A549 (cell line): Measurements from ENCODE around the gene ALAD. TPM values are rescaled to one million over a fixed set of nuclear protein-coding genes. Genes with fewer than 3 reads are reported as not detected.
A peak's percentile ranks its signal among the peaks of the same experiment; 100 is the strongest.

ENCODE experiments used
- ATAC-seq, 2 experiments: fragments of 200-7000 bp in 1 of 2; fragments of >200 bp in 1 of 2; cut with Nextera tagmentation in 1 of 2; cut with Tn5 transposase in 1 of 2; 3 replicates each; pipeline versions ENCODE4 v1.8.0 to v1.9.1; 2018 to 2020; ENCODE audit warnings: mild to moderate bottlenecking in 1 of 2, moderate library complexity in 1 of 2
- CTCF ChIA-PET: fragments of 300-600 bp; sonication (Branson Sonifier 250); formaldehyde crosslinking; extraction: SDS; loops from one replicate; lab custom pipeline; 2021; ENCODE audit warnings: antibody characterized with exemption, inconsistent platforms; lab: Yijun Ruan, JAX
- POLR2A ChIA-PET: fragments of 350-600 bp; formaldehyde crosslinking; extraction: SDS; loops from one replicate; lab custom pipeline; 2021; ENCODE audit warnings: antibody characterized with exemption, inconsistent platforms; lab: Yijun Ruan, JAX
- DNase-seq, 2 experiments: peaks; one replicate each; pipeline versions ENCODE4 v3.0.0 to v3.0.0-alpha.2; 2011 to 2016; ENCODE audit warnings: low read depth in 1 of 2, low spot score in 1 of 2
- FAIRE-seq: peaks from 2 replicates; lab custom pipeline; 2011; peaks lifted over from hg19 to GRCh38; lab: Jason Lieb, UNC
- H3K27ac ChIP-seq, 2 experiments: fragments of >200 bp; sonication (Bioruptor Twin); formaldehyde crosslinking; 3 replicates each; pipeline ENCODE4 v1.5.1; 2016 to 2017
- H3K4me1 ChIP-seq: fragments of >200 bp; sonication (Bioruptor Twin); formaldehyde crosslinking; 3 replicates; pipeline ENCODE4 v1.6.1; 2016
- H3K4me2 ChIP-seq: fragments of >200 bp; sonication (Bioruptor Twin); formaldehyde crosslinking; 3 replicates; pipeline ENCODE4 v1.6.1; 2016
- H3K4me3 ChIP-seq: fragments of >200 bp; sonication (Bioruptor Twin); formaldehyde crosslinking; 3 replicates; pipeline ENCODE4 v1.5.1; 2016
- H3K9me3 ChIP-seq: fragments of >200 bp; sonication (Bioruptor Twin); formaldehyde crosslinking; 3 replicates; pipeline ENCODE4 v1.6.1; 2016
- CBX2 ChIP-seq: fragments of 200-600 bp; sonication (generic); IDR thresholded peaks from 2 replicates; pipeline ENCODE4 v1.6.1; 2016; ENCODE audit warnings: low read depth, mild to moderate bottlenecking, borderline replicate concordance
- CBX8 ChIP-seq: fragments of 200-600 bp; sonication (generic); IDR thresholded peaks from 2 replicates; pipeline ENCODE4 v1.6.1; 2016
- CHD4 ChIP-seq: fragments of 200-600 bp; sonication (generic); IDR thresholded peaks from 2 replicates; pipeline ENCODE4 v1.6.1; 2016; ENCODE audit warnings: antibody characterized with exemption, mild to moderate bottlenecking, borderline replicate concordance
- EHMT2 ChIP-seq: fragments of 200-600 bp; sonication (generic); IDR thresholded peaks from 2 replicates; pipeline ENCODE4 v1.6.1; 2016; ENCODE audit warnings: antibody characterized with exemption, low read depth, mild to moderate bottlenecking, moderate library complexity
- FOSB ChIP-seq: fragments of 250-450 bp; sonication (Bioruptor Pico); IDR thresholded peaks from 2 replicates; pipeline ENCODE4 v1.5.0; 2020; ENCODE audit warnings: mild to moderate bottlenecking, moderate library complexity
- FOSL2 ChIP-seq, 2 experiments: fragments of 450-650 bp in 1 of 2; fragments of >200 bp in 1 of 2; sonication (Bioruptor Twin) in 1 of 2; formaldehyde crosslinking; IDR thresholded peaks; 2 replicates each; pipeline versions ENCODE4 v1.5.0 to v1.6.1; 2016 to 2020; ENCODE audit warnings: mild to moderate bottlenecking in 1 of 2, moderate library complexity in 1 of 2
- HDAC2 ChIP-seq: fragments of 200-600 bp; sonication (generic); IDR thresholded peaks from 2 replicates; pipeline ENCODE4 v1.6.1; 2016
- JUNB ChIP-seq: fragments of >200 bp; sonication (Bioruptor Twin); formaldehyde crosslinking; IDR thresholded peaks from 2 replicates; pipeline ENCODE4 v1.6.1; 2016
- MAFK ChIP-seq: fragments of 450-650 bp; IDR thresholded peaks from 2 replicates; pipeline ENCODE4 v1.6.1; 2014; ENCODE audit not compliant: partially characterized antibody
- MAZ ChIP-seq: fragments of 150-350 bp; IDR thresholded peaks from 2 replicates; pipeline ENCODE4 v1.6.1; 2014; ENCODE audit warnings: antibody characterized with exemption, low read depth, low read length, borderline replicate concordance
- NFE2L2 ChIP-seq: fragments of 150-350 bp; conservative IDR thresholded peaks from 2 replicates; pipeline ENCODE4 v1.6.1; 2014; ENCODE audit warnings: low read length
- NR3C1 ChIP-seq: fragments of >200 bp; sonication (Bioruptor Twin); formaldehyde crosslinking; IDR thresholded peaks from 3 replicates; pipeline ENCODE4 v1.6.1; 2017
- PHF8 ChIP-seq: fragments of 200-600 bp; sonication (generic); IDR thresholded peaks from 2 replicates; pipeline ENCODE4 v1.6.1; 2016; ENCODE audit warnings: low read depth, mild to moderate bottlenecking, antibody characterized with exemption, moderate library complexity, borderline replicate concordance
- SREBF2 ChIP-seq: fragments of 450-650 bp; IDR thresholded peaks from 2 replicates; pipeline ENCODE4 v1.6.1; 2014; ENCODE audit warnings: mild to moderate bottlenecking, moderate library complexity
- ZC3H11A ChIP-seq: fragments of 450-650 bp; IDR thresholded peaks from 2 replicates; pipeline ENCODE4 v1.6.1; 2014; ENCODE audit warnings: antibody characterized with exemption, mild to moderate bottlenecking
- WGBS: methylation state at CpG from one replicate; pipeline ENCODE4 v1.1.6; 2017; ENCODE audit errors: missing lambda C conversion rate; 5-methylcytosine and 5-hydroxymethylcytosine counted together
- polyA plus RNA-seq, 4 experiments: library from polyadenylated mRNA; depleted of rRNA in 3 of 4; stranded (reverse); fragments of >200 nt; fragmentation: RNase III in 1 of 4; extraction: RNeasy Plus Mini Kit Qiagen cat#74134 plus additional on column Dnase treatment in 1 of 4; gene quantifications; 2 replicates in 3 of 4; 3 replicates in 1 of 4; pipeline ENCODE4 v1.2.3, GENCODE V29; 2011 to 2017
- TF ChIP-seq, protein P1 (sequence below): fragments of >200 bp; sonication (Bioruptor Twin); formaldehyde crosslinking; IDR thresholded peaks from 3 replicates; pipeline ENCODE4 v1.6.1; 2016
- TF ChIP-seq, protein P2 (sequence below): IDR thresholded peaks from 2 replicates; pipeline ENCODE4 v1.6.1; 2012
- TF ChIP-seq, protein P3 (sequence below): IDR thresholded peaks from 2 replicates; pipeline ENCODE4 v1.6.1; 2012
- TF ChIP-seq, protein P4 (sequence below): IDR thresholded peaks from 2 replicates; pipeline ENCODE4 v1.6.1; 2012; ENCODE audit warnings: low read depth, borderline replicate concordance
- TF ChIP-seq, protein P5 (sequence below): fragments of >200 bp; sonication (Bioruptor Twin); formaldehyde crosslinking; IDR thresholded peaks from 3 replicates; pipeline ENCODE4 v1.5.1; 2016
- TF ChIP-seq, protein P6 (sequence below): fragments of 250-450 bp; sonication (Bioruptor Pico); IDR thresholded peaks from 2 replicates; pipeline ENCODE4 v1.5.0; 2020; ENCODE audit warnings: low read depth, mild to moderate bottlenecking, moderate library complexity

Gene ALAD
- polyA plus RNA-seq, 2 of the 4 experiments (the other 2 are of a cell fraction): 5.7 to 18.5 TPM

DNA sequence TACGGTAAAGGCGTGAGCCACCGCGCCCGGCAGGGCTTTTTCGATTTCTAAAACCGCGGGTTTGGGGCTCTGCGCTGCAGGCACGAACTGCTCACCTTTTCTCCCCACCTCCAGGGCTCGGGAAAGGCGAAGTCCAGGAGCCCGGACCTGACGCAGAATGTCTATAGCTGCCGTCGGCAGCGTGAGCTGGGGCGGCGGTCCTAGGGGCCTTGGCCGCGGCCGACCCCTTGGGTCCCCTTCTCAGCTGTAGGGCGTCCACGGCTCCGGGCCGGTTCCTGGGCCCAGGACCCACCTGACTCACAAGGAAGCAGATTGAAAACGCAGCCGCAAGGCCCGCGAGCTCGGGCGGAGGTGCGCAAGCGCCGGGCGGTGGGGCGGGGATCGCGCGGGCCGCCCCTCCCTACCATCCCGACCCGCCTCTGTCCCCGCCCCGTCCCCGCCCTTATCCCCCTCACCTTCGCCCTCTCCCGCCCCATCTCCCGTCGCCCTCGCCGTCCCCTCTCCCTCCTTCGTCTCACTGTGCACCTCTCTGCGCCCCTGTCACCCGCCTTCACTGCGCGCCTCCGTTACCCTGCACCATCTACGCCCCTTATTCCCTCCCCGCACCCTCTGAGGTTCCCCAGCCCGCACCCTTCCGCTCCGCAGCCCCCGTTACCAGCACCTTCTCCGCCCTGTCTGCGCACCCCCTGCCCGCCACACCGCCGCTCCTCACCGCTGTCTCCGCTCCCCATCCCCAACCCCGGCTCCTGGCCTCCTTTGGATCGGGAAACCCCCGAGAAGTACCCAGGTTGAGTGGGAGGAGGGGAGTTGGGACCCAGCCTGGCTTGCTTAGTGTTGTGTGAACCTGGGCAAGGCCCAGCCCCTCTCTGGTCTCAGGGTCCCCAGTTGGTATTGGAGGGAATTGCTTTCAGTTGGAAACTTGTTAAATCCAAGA is 24.2 kb downstream of the ALAD start, which contains the start of gene HDHD3 (continued):
- TF ChIP-seq, protein P1, sequence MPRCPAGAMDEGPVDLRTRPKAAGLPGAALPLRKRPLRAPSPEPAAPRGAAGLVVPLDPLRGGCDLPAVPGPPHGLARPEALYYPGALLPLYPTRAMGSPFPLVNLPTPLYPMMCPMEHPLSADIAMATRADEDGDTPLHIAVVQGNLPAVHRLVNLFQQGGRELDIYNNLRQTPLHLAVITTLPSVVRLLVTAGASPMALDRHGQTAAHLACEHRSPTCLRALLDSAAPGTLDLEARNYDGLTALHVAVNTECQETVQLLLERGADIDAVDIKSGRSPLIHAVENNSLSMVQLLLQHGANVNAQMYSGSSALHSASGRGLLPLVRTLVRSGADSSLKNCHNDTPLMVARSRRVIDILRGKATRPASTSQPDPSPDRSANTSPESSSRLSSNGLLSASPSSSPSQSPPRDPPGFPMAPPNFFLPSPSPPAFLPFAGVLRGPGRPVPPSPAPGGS: peak; percentile 70; the same call in 1 of the 3 replicates
- no peak for TF ChIP-seq FOSB (CRISPR knock-in tag)
- TF ChIP-seq, protein P2, sequence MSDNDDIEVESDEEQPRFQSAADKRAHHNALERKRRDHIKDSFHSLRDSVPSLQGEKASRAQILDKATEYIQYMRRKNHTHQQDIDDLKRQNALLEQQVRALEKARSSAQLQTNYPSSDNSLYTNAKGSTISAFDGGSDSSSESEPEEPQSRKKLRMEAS: peak; percentile 41; the same call in 1 of the 2 replicates
- peak; percentile 77; the same call in 1 of the 2 replicates for TF ChIP-seq PHF8

DNA sequence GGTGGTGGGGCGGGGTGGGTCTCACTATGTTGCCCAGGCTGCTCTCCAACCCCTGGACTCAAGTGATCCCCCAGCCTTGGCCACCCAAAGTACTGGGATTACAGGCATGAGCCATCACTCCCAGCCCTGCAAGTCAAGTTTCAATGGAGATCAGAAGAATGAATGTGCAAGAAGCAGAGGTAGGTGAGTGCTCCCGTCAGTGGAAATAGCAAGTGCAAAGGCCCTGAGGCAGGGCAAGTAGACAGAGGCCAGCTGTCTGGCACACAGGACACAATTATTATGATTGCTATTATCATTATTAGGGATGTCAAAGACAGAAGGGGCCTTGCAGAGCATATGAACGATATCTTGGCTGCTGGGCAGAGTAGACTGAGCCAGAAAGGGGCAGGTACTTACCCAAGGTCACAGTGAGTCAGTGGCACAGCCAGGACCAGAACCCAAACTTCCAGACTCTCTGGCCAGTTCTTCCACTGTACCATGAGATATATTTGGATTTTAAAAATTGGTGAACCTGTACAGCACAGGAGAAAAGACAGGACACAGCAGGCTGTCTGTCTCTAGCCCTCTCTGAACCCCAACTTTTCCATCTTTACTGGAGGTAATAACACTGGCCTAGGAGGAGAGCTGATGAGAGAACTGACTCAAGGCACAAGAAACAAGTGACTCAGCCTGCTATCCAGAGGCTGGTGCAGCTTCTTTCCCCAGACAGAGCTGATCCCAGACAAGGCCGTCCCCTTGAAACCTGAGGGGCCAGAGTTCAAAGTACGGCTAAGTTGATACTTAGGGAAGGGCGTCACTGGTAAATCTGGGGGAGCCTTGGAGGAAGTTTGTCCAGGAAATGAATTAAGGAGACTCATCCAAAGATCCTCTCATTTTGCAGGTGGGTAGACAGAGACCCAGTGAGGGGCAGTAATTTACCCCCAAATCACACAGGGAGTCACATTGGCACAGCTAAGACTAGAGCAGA is 25.7 kb downstream of the ALAD start:
- WGBS: 61% methylated on average over 5 of the region's 6 CpGs
- ChIA-PET POLR2A (interaction anchor here (0.7 to 1.5 kb wide), 5 partner anchors 8 to 100 kb away, joined by 3 to 9 read pairs (median 4); partner anchors contain the start of genes CDC26, PRPF4 and WDR31), CTCF (interaction anchor here (0.6 to 2.7 kb wide), 5 partner anchors 13 to 733 kb away, joined by 3 to 9 read pairs (median 4); partner anchors contain the start of gene ALAD)
- FAIRE-seq (no peak), DNase-seq (peak; percentile 22), ATAC-seq (no peak)
- Histone ChIP-seq H3K4me1 (peaks cover 4% of the 10 kb centered on the region; the same call in 2 of the 3 replicates), H3K9me3 (no peaks in the 10 kb centered on the region), H3K4me2 (peak overlapping the region; percentile 99), H3K4me3 (peak overlapping the region; percentile 58), H3K27ac (peak overlapping the region; percentile 81 to 93; a peak in 4 of 6 replicates)
- TF ChIP-seq, protein P2: no peak
- TF ChIP-seq NR3C1 (no peak), JUNB (no peak), FOSL2 (IDR thresholded peaks at IDR 0.05) (no peak), FOSL2 (CRISPR knock-in tag; IDR thresholded peaks at IDR 0.05) (no peak), PHF8 (no peak), CHD4 (no peak), ZC3H11A (no peak), EHMT2 (no peak), CBX8 (no peak), FOSB (CRISPR knock-in tag) (no peak), MAFK (no peak), SREBF2 (no peak), HDAC2 (no peak), CBX2 (no peak), MAZ (no peak), NFE2L2 (no peak)
- TF ChIP-seq, protein P3, sequence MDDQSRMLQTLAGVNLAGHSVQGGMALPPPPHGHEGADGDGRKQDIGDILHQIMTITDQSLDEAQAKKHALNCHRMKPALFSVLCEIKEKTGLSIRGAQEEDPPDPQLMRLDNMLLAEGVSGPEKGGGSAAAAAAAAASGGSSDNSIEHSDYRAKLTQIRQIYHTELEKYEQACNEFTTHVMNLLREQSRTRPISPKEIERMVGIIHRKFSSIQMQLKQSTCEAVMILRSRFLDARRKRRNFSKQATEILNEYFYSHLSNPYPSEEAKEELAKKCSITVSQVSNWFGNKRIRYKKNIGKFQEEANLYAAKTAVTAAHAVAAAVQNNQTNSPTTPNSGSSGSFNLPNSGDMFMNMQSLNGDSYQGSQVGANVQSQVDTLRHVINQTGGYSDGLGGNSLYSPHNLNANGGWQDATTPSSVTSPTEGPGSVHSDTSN: no peak
- TF ChIP-seq, protein P4, sequence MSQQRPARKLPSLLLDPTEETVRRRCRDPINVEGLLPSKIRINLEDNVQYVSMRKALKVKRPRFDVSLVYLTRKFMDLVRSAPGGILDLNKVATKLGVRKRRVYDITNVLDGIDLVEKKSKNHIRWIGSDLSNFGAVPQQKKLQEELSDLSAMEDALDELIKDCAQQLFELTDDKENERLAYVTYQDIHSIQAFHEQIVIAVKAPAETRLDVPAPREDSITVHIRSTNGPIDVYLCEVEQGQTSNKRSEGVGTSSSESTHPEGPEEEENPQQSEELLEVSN: no peak
- TF ChIP-seq, protein P5, sequence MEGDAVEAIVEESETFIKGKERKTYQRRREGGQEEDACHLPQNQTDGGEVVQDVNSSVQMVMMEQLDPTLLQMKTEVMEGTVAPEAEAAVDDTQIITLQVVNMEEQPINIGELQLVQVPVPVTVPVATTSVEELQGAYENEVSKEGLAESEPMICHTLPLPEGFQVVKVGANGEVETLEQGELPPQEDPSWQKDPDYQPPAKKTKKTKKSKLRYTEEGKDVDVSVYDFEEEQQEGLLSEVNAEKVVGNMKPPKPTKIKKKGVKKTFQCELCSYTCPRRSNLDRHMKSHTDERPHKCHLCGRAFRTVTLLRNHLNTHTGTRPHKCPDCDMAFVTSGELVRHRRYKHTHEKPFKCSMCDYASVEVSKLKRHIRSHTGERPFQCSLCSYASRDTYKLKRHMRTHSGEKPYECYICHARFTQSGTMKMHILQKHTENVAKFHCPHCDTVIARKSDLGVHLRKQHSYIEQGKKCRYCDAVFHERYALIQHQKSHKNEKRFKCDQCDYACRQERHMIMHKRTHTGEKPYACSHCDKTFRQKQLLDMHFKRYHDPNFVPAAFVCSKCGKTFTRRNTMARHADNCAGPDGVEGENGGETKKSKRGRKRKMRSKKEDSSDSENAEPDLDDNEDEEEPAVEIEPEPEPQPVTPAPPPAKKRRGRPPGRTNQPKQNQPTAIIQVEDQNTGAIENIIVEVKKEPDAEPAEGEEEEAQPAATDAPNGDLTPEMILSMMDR: no peak
- TF ChIP-seq, protein P6, sequence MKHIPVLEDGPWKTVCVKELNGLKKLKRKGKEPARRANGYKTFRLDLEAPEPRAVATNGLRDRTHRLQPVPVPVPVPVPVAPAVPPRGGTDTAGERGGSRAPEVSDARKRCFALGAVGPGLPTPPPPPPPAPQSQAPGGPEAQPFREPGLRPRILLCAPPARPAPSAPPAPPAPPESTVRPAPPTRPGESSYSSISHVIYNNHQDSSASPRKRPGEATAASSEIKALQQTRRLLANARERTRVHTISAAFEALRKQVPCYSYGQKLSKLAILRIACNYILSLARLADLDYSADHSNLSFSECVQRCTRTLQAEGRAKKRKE (CRISPR knock-in tag): no peak
